GM12878 (cell line): ENCODE results near the gene EYS. TPM values are rescaled to one million over a fixed set of nuclear protein-coding genes. Genes with fewer than 3 reads are reported as not detected.

Experiments
- BMI1 ChIP-seq: fragments of 450-650 bp; IDR thresholded peaks from 2 replicates; pipeline ENCODE4 v1.6.1; 2016; ENCODE audit warnings: mild to moderate bottlenecking, moderate library complexity, borderline replicate concordance
- FOXM1 ChIP-seq: IDR thresholded peaks from 2 replicates; pipeline ENCODE4 v1.6.1; 2012; ENCODE audit warnings: low read depth, mild to moderate bottlenecking, inconsistent platforms, low read length, moderate library complexity
- HDGF ChIP-seq: fragments of 450-650 bp; IDR thresholded peaks from 2 replicates; pipeline ENCODE4 v1.6.1; 2016; ENCODE audit warnings: antibody characterized with exemption
- JUNB ChIP-seq: IDR thresholded peaks from 2 replicates; pipeline ENCODE4 v1.6.1; 2016; ENCODE audit warnings: antibody characterized with exemption, mild to moderate bottlenecking
- MEF2B ChIP-seq: fragments of 450-650 bp; IDR thresholded peaks from 2 replicates; pipeline ENCODE4 v1.6.1; 2018; ENCODE audit warnings: mild to moderate bottlenecking, moderate library complexity; ENCODE audit not compliant: partially characterized antibody, poor library complexity, severe bottlenecking
- MLLT1 ChIP-seq: fragments of 450-650 bp; IDR thresholded peaks from 2 replicates; pipeline ENCODE4 v1.6.1; 2016; ENCODE audit warnings: mild to moderate bottlenecking
- MXI1 ChIP-seq: fragments of 150-350 bp; IDR thresholded peaks from 2 replicates; pipeline ENCODE4 v1.6.1; 2011; ENCODE audit warnings: low read depth, mild to moderate bottlenecking, inconsistent platforms, low read length, improper control_type of control experiment
- NR2C1 ChIP-seq: fragments of 450-650 bp; IDR thresholded peaks from 2 replicates; pipeline ENCODE4 v1.6.1; 2017; ENCODE audit warnings: antibody characterized with exemption, mild to moderate bottlenecking, moderate library complexity
- POU2F2 ChIP-seq: IDR thresholded peaks from 3 replicates; pipeline ENCODE4 v1.6.1; 2011; ENCODE audit warnings: low read depth, mild to moderate bottlenecking, low read length, borderline replicate concordance
- RB1 ChIP-seq: fragments of 450-650 bp; formaldehyde crosslinking; IDR thresholded peaks from 2 replicates; pipeline ENCODE4 v1.6.1; 2017; ENCODE audit warnings: mild to moderate bottlenecking, borderline replicate concordance
- polyA plus RNA-seq, 11 experiments: library from polyadenylated mRNA; depleted of rRNA in 4 of 11; unstranded in 6 of 11; stranded (reverse) in 5 of 11; fragments of >200 nt; fragmentation: Nextera tagmentation in 4 of 11; fragmentation: Illumina TruSeq in 1 of 11; extraction: Ambion mirVana in 4 of 11; extraction: Trizol in 1 of 11; gene quantifications; 1 replicate in 1 of 11; 2 replicates in 10 of 11; pipeline versions ENCODE4 v1.2.1 to v1.2.3, GENCODE V29; 2011 to 2016; ENCODE audit warnings: inconsistent platforms in 2 of 11, missing spikeins in 2 of 11, low read depth in 1 of 11
- total RNA-seq, 4 experiments: library from RNA; depleted of rRNA in 3 of 4; stranded (reverse); fragments of >200 nt in 3 of 4; fragmentation: Illumina TruSeq in 1 of 4; extraction: Trizol in 1 of 4; gene quantifications; 2 replicates each; pipeline versions ENCODE4 v1.2.1 to v1.2.3, GENCODE V29; 2013 to 2021
- TF ChIP-seq, protein P1 (sequence below): fragments of 450-650 bp; IDR thresholded peaks from 2 replicates; pipeline ENCODE4 v1.6.1; 2018; ENCODE audit warnings: borderline replicate concordance, mild to moderate bottlenecking; ENCODE audit not compliant: partially characterized antibody
- TF ChIP-seq, protein P2 (sequence below): IDR thresholded peaks from 2 replicates; pipeline ENCODE4 v1.6.1; 2012; ENCODE audit warnings: low read length, inconsistent platforms

Gene EYS
- total and polyA plus RNA-seq, 10 of the 15 experiments (the other 5 are each of a cell fraction or from before 2014, with no cell fraction given) = under 0.01 to 0.14 (median 0.02) TPM; not detected in 1

DNA sequence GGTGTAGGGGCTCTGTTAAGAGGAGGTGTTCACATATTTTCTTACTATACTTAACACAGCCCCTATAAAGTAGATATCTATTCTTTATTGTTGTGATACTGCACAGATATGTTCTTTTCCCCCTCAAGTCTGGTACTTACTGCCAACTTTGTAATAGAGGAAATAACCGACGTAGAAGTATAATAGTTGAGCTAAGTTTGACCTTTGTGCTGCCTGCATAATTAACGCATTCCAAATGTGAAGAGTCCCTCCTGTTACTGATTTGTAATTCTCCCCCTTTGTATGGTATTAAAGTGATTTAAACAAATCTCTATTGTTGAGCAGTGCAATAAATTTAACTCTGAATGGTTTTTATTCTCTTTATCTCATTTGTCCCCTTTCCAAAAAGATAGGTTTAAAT lies 2032.4 kb downstream of the EYS start (continued):
- TF ChIP-seq MLLT1 (no peak), POU2F2 (no peak), MXI1 (no peak), RB1 (no peak), FOXM1 (no peak), JUNB (no peak), NR2C1 (no peak), MEF2B (no peak), BMI1 (no peak), HDGF (no peak)
- TF ChIP-seq, protein P1, sequence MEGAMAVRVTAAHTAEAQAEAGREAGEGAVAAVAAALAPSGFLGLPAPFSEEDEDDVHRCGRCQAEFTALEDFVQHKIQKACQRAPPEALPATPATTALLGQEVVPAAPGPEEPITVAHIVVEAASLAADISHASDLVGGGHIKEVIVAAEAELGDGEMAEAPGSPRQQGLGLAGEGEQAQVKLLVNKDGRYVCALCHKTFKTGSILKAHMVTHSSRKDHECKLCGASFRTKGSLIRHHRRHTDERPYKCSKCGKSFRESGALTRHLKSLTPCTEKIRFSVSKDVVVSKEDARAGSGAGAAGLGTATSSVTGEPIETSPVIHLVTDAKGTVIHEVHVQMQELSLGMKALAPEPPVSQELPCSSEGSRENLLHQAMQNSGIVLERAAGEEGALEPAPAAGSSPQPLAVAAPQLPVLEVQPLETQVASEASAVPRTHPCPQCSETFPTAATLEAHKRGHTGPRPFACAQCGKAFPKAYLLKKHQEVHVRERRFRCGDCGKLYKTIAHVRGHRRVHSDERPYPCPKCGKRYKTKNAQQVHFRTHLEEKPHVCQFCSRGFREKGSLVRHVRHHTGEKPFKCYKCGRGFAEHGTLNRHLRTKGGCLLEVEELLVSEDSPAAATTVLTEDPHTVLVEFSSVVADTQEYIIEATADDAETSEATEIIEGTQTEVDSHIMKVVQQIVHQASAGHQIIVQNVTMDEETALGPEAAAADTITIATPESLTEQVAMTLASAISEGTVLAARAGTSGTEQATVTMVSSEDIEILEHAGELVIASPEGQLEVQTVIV = no peak
- TF ChIP-seq, protein P2, sequence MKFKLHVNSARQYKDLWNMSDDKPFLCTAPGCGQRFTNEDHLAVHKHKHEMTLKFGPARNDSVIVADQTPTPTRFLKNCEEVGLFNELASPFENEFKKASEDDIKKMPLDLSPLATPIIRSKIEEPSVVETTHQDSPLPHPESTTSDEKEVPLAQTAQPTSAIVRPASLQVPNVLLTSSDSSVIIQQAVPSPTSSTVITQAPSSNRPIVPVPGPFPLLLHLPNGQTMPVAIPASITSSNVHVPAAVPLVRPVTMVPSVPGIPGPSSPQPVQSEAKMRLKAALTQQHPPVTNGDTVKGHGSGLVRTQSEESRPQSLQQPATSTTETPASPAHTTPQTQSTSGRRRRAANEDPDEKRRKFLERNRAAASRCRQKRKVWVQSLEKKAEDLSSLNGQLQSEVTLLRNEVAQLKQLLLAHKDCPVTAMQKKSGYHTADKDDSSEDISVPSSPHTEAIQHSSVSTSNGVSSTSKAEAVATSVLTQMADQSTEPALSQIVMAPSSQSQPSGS = no peak
- TF ChIP-seq, all 136 proteins: peak for 0
